HCT116 (cell line): ENCODE data around the gene AGPAT2. TPM values are rescaled to one million over a fixed set of nuclear protein-coding genes. Genes with fewer than 3 reads are reported as not detected.

Experiments used
- ATAC-seq: fragments of 200-7000 bp; cut with Tn5 transposase; 2 replicates; pipeline ENCODE4 v1.9.1; 2020; ENCODE audit warnings: mild to moderate bottlenecking, moderate library complexity
- BruUV-seq: library from RNA; stranded (reverse); fragments of 400-500 nt; replicated peaks from 2 replicates; lab custom pipeline; 2021; lab: Mats Ljungman, UMichigan
- CTCF ChIA-PET: fragments of 300-600 bp; sonication (Branson Sonifier 250); formaldehyde crosslinking; loops from one replicate; lab custom pipeline; 2021; ENCODE audit warnings: antibody characterized with exemption; lab: Charles Lee
- POLR2A ChIA-PET: fragments of 300-600, 350-600 bp; sonication (Branson Sonifier 250); formaldehyde crosslinking; loops from one replicate; lab custom pipeline; 2021; ENCODE audit warnings: antibody characterized with exemption; lab: Charles Lee
- RAD21 ChIA-PET, 2 experiments: fragments of 300-600 bp; sonication (Branson Sonifier 250); formaldehyde crosslinking; loops; one replicate each; lab custom pipeline; 2023; ENCODE audit warnings: low total read pairs in 2 of 2; ENCODE audit not compliant: uncharacterized antibody in 2 of 2, unreplicated experiment in 2 of 2, low non-redundant PET in 1 of 2; lab: Charles Lee
- DNase-seq: peaks from one replicate; pipeline ENCODE4 v3.0.0-alpha.2; 2010; ENCODE audit warnings: low read depth, low spot score
- H2AFZ ChIP-seq: fragments of 200-600 bp; shearing (Covaris generic), sonication (generic); 2 replicates; pipeline ENCODE4 v1.6.1; 2017; ENCODE audit warnings: low read depth, mixed run types, mixed read lengths, antibody characterized with exemption, low read length; ENCODE audit not compliant: poor library complexity, severe bottlenecking
- H3K27ac ChIP-seq: 2 replicates; pipeline ENCODE4 v1.5.1; 2012; ENCODE audit warnings: low read depth, low read length
- H3K27me3 ChIP-seq: fragments of 200-600 bp; sonication (generic); 2 replicates; pipeline ENCODE4 v1.6.1; 2016; ENCODE audit warnings: mixed run types, low read length, mixed read lengths; ENCODE audit not compliant: insufficient read depth
- H3K36me3 ChIP-seq, 2 experiments: fragments of 200-500 bp in 1 of 2; fragments of 200-600 bp in 1 of 2; sonication (Bioruptor generic) in 1 of 2; sonication (generic) in 1 of 2; 2 replicates each; pipeline versions ENCODE4 v1.5.1 to v1.6.1; 2014 to 2016; ENCODE audit warnings: low read length in 2 of 2, inconsistent platforms in 1 of 2, mixed read lengths in 1 of 2, mixed run types in 1 of 2; ENCODE audit not compliant: insufficient read depth in 2 of 2, control insufficient read depth in 1 of 2
- H3K4me1 ChIP-seq, 2 experiments: fragments of 200-600 bp in 1 of 2; sonication (generic) in 1 of 2; 2 replicates each; pipeline versions ENCODE4 v1.5.1 to v1.6.1; 2012 to 2017; ENCODE audit warnings: low read length in 2 of 2, inconsistent platforms in 1 of 2, mild to moderate bottlenecking in 1 of 2, mixed read lengths in 1 of 2, mixed run types in 1 of 2, moderate library complexity in 1 of 2; ENCODE audit not compliant: insufficient read depth in 2 of 2, control insufficient read depth in 1 of 2
- H3K4me2 ChIP-seq: fragments of 200-600 bp; sonication (generic); 2 replicates; pipeline ENCODE4 v1.6.1; 2017; ENCODE audit warnings: mixed run types, low read length, mixed read lengths
- H3K4me3 ChIP-seq, 2 experiments: fragments of 200-600 bp in 1 of 2; sonication (generic) in 1 of 2; replicated peaks in 1 of 2; 2 replicates each; pipeline ENCODE4 v1.5.1; 2011 to 2016; ENCODE audit warnings: low read length in 2 of 2, control low read depth in 1 of 2, low read depth in 1 of 2, mild to moderate bottlenecking in 1 of 2, mixed read lengths in 1 of 2, mixed run types in 1 of 2
- H3K79me2 ChIP-seq: fragments of 200-600 bp; sonication (generic); 2 replicates; pipeline ENCODE4 v1.6.1; 2017; ENCODE audit warnings: mild to moderate bottlenecking, mixed run types, low read length, moderate library complexity, mixed read lengths; ENCODE audit not compliant: insufficient read depth
- H3K9ac ChIP-seq: fragments of 200-600 bp; sonication (generic); 2 replicates; pipeline ENCODE4 v1.6.1; 2016; ENCODE audit warnings: low read length, mixed read lengths
- H3K9me2 ChIP-seq: fragments of 200-600 bp; sonication (generic), shearing (Covaris generic); 2 replicates; pipeline ENCODE4 v1.6.1; 2017; ENCODE audit warnings: mixed run types, mild to moderate bottlenecking, moderate library complexity; ENCODE audit not compliant: insufficient read depth
- H3K9me3 ChIP-seq, 2 experiments: fragments of 200-500 bp in 1 of 2; fragments of 200-600 bp in 1 of 2; sonication (Bioruptor generic) in 1 of 2; sonication (generic) in 1 of 2; 2 replicates each; pipeline ENCODE4 v1.6.1; 2014 to 2017; ENCODE audit warnings: low read length in 2 of 2, mixed read lengths in 2 of 2, inconsistent platforms in 1 of 2, low read depth in 1 of 2, mild to moderate bottlenecking in 1 of 2, mixed run types in 1 of 2, moderate library complexity in 1 of 2; ENCODE audit not compliant: control insufficient read depth in 1 of 2, insufficient read depth in 1 of 2
- H4K20me1 ChIP-seq: fragments of 200-600 bp; sonication (generic), shearing (Covaris generic); 2 replicates; pipeline ENCODE4 v1.6.1; 2017; ENCODE audit warnings: mixed run types, mild to moderate bottlenecking, moderate library complexity; ENCODE audit not compliant: insufficient read depth
- CBX3 ChIP-seq: IDR thresholded peaks from 2 replicates; pipeline ENCODE4 v1.6.1; 2012; ENCODE audit warnings: low read depth
- EGR1 ChIP-seq: IDR thresholded peaks from 2 replicates; pipeline ENCODE4 v1.6.1; 2012; ENCODE audit warnings: low read depth
- EZH2phosphoT487 ChIP-seq: fragments of 200-600 bp; IDR thresholded peaks from 2 replicates; pipeline ENCODE4 v1.6.1; 2018; ENCODE audit warnings: antibody characterized with exemption, borderline replicate concordance
- FOSL1 ChIP-seq: IDR thresholded peaks from 2 replicates; pipeline ENCODE4 v1.6.1; 2012; ENCODE audit warnings: low read depth
- JUND ChIP-seq: IDR thresholded peaks from 2 replicates; pipeline ENCODE4 v1.6.1; 2012
- POLR2A ChIP-seq: IDR thresholded peaks from 2 replicates; pipeline ENCODE4 v1.7.0; 2011; ENCODE audit warnings: borderline replicate concordance; ENCODE audit not compliant: insufficient read depth, insufficient read length; ENCODE audit errors: extremely low read depth
- RAD21 ChIP-seq: IDR thresholded peaks from 2 replicates; pipeline ENCODE4 v1.6.1; 2012; ENCODE audit warnings: low read depth, mild to moderate bottlenecking
- SIN3A ChIP-seq: IDR thresholded peaks from 2 replicates; pipeline ENCODE4 v1.6.1; 2012; ENCODE audit warnings: low read depth
- SP1 ChIP-seq: IDR thresholded peaks from 2 replicates; pipeline ENCODE4 v1.6.1; 2012; ENCODE audit warnings: low read depth
- TCF7L2 ChIP-seq: IDR thresholded peaks from 2 replicates; pipeline ENCODE4 v1.7.0; 2011; ENCODE audit warnings: borderline replicate concordance, inconsistent platforms; ENCODE audit not compliant: insufficient read depth, insufficient read length; ENCODE audit errors: extremely low read depth
- YY1 ChIP-seq: IDR thresholded peaks from 2 replicates; pipeline ENCODE4 v1.6.1; 2011; ENCODE audit warnings: low read length, low read depth, moderate library complexity, mild to moderate bottlenecking; ENCODE audit not compliant: insufficient replicate concordance; ENCODE audit errors: extremely low read depth
- ZNF274 ChIP-seq: fragments of 200-500 bp; sonication (Bioruptor generic); IDR thresholded peaks from 2 replicates; pipeline ENCODE4 v1.6.1; 2014; ENCODE audit warnings: mild to moderate bottlenecking, low read depth, low read length, inconsistent platforms
- intact Hi-C: fragments of 100-400 bp; cut with micrococcal nuclease; formaldehyde crosslinking; loops from 2 replicates; pipeline ENCODE4 v1.10.0; 2022
- total RNA-seq: library from RNA; stranded (reverse); gene quantifications from one replicate; pipeline ENCODE4 v1.2.1, GENCODE V29; 2021; ENCODE audit not compliant: unreplicated experiment
- TF ChIP-seq, protein P1 (sequence below), 3 experiments: fragments of 200-600 bp in 1 of 3; sonication (generic) in 1 of 3; IDR thresholded peaks in 2 of 3; conservative IDR thresholded peaks in 1 of 3; 2 replicates each; pipeline ENCODE4 v1.5.1; 2012 to 2017; ENCODE audit warnings: low read depth in 2 of 3, low read length in 2 of 3, antibody characterized with exemption in 1 of 3, borderline replicate concordance in 1 of 3, control low read depth in 1 of 3, mild to moderate bottlenecking in 1 of 3, mixed read lengths in 1 of 3, mixed run types in 1 of 3, moderate library complexity in 1 of 3; ENCODE audit not compliant: insufficient read depth in 1 of 3
- TF ChIP-seq, protein P2 (sequence below): IDR thresholded peaks from 2 replicates; pipeline ENCODE4 v1.6.1; 2011; ENCODE audit warnings: mild to moderate bottlenecking, low read length, moderate library complexity; ENCODE audit not compliant: insufficient replicate concordance; ENCODE audit errors: extremely low read depth

The AGPAT2 gene
- total RNA-seq, 1 experiment from 2014 or later, result 86.0 TPM

DNA sequence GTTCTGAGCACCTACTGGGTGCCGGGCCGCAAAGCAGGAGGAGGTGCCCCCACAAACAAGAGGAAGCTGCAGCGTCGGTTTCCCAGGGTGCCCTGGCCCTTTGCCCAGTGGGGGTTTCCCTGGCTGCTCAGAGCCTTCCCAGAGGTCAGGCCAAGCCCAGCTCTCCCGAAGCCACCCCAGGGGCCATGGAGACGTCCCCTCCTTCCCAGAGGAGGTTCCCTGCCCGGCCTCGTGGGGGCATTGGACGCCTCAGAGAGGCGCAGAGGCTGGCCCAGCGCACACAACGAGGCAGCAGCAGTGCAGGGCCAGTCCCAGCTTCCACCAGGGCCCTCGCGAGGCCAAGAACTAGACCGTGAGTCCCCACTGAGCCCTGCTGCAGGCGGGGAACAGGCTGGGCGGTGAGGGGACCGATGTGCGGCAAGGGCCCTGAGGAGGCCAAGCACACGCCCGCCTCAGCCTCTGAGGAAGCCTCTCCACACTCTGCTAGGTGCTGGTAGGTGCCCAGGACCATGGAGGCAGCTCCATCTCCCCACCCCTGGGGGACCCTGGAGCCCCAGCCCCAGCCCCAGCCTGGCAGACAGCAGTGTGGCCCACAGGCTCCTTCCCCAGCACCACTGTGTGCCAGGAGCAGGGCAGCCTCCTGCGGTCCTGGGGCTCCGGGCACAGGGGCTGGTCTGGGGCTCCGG lies 32.1 kb upstream of the AGPAT2 start (continued):
- TF ChIP-seq TCF7L2, result no peak
- no peak for TF ChIP-seq YY1
- TF ChIP-seq, protein P1, sequence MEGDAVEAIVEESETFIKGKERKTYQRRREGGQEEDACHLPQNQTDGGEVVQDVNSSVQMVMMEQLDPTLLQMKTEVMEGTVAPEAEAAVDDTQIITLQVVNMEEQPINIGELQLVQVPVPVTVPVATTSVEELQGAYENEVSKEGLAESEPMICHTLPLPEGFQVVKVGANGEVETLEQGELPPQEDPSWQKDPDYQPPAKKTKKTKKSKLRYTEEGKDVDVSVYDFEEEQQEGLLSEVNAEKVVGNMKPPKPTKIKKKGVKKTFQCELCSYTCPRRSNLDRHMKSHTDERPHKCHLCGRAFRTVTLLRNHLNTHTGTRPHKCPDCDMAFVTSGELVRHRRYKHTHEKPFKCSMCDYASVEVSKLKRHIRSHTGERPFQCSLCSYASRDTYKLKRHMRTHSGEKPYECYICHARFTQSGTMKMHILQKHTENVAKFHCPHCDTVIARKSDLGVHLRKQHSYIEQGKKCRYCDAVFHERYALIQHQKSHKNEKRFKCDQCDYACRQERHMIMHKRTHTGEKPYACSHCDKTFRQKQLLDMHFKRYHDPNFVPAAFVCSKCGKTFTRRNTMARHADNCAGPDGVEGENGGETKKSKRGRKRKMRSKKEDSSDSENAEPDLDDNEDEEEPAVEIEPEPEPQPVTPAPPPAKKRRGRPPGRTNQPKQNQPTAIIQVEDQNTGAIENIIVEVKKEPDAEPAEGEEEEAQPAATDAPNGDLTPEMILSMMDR (IDR thresholded peaks at IDR 0.05 in 2 of 3, conservative IDR thresholded peaks at IDR 0.05 in 1 of 3; ENCODE audit: borderline replicate concordance in 1 of 3, insufficient read depth in 1 of 3, low read depth in 2 of 3, low read length in 2 of 3), result no peak
- no peak for TF ChIP-seq EZH2phosphoT487
- TF ChIP-seq, protein P2, sequence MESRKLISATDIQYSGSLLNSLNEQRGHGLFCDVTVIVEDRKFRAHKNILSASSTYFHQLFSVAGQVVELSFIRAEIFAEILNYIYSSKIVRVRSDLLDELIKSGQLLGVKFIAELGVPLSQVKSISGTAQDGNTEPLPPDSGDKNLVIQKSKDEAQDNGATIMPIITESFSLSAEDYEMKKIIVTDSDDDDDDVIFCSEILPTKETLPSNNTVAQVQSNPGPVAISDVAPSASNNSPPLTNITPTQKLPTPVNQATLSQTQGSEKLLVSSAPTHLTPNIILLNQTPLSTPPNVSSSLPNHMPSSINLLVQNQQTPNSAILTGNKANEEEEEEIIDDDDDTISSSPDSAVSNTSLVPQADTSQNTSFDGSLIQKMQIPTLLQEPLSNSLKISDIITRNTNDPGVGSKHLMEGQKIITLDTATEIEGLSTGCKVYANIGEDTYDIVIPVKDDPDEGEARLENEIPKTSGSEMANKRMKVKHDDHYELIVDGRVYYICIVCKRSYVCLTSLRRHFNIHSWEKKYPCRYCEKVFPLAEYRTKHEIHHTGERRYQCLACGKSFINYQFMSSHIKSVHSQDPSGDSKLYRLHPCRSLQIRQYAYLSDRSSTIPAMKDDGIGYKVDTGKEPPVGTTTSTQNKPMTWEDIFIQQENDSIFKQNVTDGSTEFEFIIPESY, result no peak

DNA sequence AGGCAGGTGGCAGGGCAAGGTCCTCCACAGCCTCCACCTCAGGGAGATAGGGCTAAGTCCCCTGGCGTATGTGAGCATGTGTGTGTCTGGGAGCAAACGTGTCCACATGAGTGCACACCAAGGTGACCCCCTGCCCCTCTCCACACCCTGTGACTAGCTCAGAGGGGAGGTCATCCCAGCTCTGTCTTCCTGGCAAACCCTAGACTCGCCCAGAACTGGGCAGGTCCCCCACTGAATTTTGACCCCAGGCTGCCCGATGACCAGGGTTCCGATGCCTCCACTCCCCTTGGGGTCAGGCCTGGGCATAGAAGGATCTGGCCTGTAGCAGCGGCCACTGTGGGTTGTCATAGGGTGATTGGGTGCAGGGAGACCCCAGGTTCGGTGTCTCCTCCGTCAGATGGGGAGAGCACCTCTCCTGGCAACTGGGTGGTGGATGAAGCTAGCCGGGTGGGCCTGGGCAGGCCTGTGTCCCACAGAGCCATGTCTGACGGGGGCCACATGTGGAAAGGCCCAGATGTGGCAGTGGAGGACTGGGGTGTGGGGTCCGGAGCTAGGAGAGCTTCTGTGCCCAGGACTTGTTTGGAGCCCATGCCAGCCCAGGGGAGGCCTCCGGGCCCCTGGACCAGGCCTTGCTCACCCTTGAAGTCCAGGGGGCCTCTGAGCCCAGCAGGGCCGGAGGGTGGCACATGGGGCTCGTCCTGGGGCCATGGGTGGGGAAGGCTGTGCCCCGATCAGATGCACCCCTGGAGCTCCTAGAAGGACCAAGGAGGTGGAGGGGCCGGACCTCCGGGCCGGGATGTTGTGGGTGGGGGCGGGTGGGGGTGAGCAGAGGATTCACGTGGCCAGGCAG lies 31.3 kb upstream of the AGPAT2 start:
- BruUV-seq, result no TSS peak
- ChIA-PET RAD21 (no interaction called here), POLR2A (no interaction called here), CTCF (interaction anchor here (1.0 kb wide), 1 partner anchor 9 kb away, joined by 3 read pairs; no protein-coding TSS in a partner anchor)
- Histone ChIP-seq H4K20me1 (peaks cover 4% of the 10 kb centered on the region; the same call in 1 of the 2 replicates), H3K27ac (no peak overlapping the region), H3K36me3 (peaks cover under 1 to 7% of the 10 kb centered on the region in 2 experiments; a peak in 3 of 4 replicates), H2AFZ (no peak overlapping the region), H3K27me3 (no peaks in the 10 kb centered on the region), H3K79me2 (0 out of 2 replicates have a peak, but pooled peaks cover under 1% of the 10 kb centered on the region), H3K9me3 (no peaks in the 10 kb centered on the region), H3K4me3 (no peak overlapping the region), H3K9ac (no peak overlapping the region), H3K4me2 (no peak overlapping the region), H3K4me1 (peaks cover 6 to 27% of the 10 kb centered on the region in 2 experiments; a peak in 3 of 4 replicates), H3K9me2 (no peaks in the 10 kb centered on the region)
- intact Hi-C loops, result no loop called here
- ATAC-seq, result no peak
- no peak for DNase-seq
- TF ChIP-seq SIN3A (no peak), FOSL1 (no peak), CBX3 (no peak), TCF7L2 (no peak), YY1 (no peak), JUND (no peak), EGR1 (no peak), ZNF274 (no peak), RAD21 (no peak), POLR2A (no peak), SP1 (no peak), EZH2phosphoT487 (no peak)
- TF ChIP-seq, protein P2, result no peak
